ENCODE data around the gene IL22RA1.

Gene IL22RA1

DNA sequence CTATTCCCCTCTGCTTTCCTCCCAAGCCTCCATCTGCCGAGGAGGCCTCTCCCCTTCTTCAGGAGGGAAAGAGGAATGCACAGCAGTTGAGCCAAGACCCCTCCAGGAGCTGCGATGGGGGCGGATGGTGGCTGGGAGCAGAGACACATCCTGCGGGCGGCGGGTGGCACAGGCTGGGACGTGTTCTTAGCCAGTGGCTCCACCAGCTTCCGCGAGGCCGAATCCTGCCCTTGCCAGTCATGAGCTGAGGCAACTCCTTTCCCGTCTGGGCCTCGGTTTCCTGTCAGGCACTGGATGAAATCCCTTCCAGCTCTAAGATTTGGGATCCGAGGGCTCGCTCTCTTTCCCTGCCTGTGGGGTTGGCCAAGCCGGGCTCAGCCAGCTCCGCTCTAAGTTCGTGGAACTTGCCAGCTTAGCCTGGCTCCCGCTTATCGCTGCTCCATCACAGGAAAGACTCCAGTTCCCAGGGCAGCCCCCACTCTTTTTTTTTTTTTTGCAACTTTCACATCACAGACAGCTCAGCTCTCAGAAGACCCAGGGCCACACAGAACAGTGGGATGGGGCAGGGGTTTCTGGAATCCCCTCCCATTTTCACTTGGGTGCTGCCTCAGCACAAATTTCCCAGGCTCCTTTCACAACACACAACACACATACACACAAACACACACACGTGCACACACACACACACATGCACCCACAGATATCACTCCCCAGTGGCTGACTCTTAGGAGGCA, 31.5 kb downstream of the IL22RA1 start:
- Histone ChIP-seq H3K36me3 (ENCODE audit: insufficient read depth, low read length) (no peaks in the 10 kb centered on the region), H3K9ac (ENCODE audit: insufficient read length) (no peak overlapping the region), H3K27ac (no peak overlapping the region), H3K4me3 (no peak overlapping the region), H3K9me3 (ENCODE audit: low read depth, low read length) (no peaks in the 10 kb centered on the region)
- TF ChIP-seq POLR2AphosphoS5 (IDR thresholded peaks at IDR 0.05; ENCODE audit: borderline replicate concordance, low read depth, low read length) (no peak), EZH2 (IDR thresholded peaks at IDR 0.05) (no peak), FOXP2 (optimal IDR thresholded peaks at IDR 0.05; ENCODE audit: control extremely low read depth, extremely low read length, insufficient read depth) (no peak)
- DNase-seq (ENCODE audit: low read depth, low spot score), result no peak

GRCh38 chr1:24110642-24111261, 32.2 kb downstream of the IL22RA1 start:
- no peak for TF ChIP-seq POLR2AphosphoS5 (IDR thresholded peaks at IDR 0.05; ENCODE audit: borderline replicate concordance, low read depth, low read length)
- no peak for TF ChIP-seq FOXP2 (optimal IDR thresholded peaks at IDR 0.05; ENCODE audit: control extremely low read depth, extremely low read length, insufficient read depth)
- TF ChIP-seq EZH2 (IDR thresholded peaks at IDR 0.05), result no peak
- Histone ChIP-seq H3K4me3 (no peak overlapping the region), H3K36me3 (ENCODE audit: insufficient read depth, low read length) (no peaks in the 10 kb centered on the region), H3K9me3 (ENCODE audit: low read depth, low read length) (no peaks in the 10 kb centered on the region), H3K27ac (no peak overlapping the region), H3K9ac (ENCODE audit: insufficient read length) (no peak overlapping the region)
- no peak for DNase-seq (ENCODE audit: low read depth, low spot score)

DNA sequence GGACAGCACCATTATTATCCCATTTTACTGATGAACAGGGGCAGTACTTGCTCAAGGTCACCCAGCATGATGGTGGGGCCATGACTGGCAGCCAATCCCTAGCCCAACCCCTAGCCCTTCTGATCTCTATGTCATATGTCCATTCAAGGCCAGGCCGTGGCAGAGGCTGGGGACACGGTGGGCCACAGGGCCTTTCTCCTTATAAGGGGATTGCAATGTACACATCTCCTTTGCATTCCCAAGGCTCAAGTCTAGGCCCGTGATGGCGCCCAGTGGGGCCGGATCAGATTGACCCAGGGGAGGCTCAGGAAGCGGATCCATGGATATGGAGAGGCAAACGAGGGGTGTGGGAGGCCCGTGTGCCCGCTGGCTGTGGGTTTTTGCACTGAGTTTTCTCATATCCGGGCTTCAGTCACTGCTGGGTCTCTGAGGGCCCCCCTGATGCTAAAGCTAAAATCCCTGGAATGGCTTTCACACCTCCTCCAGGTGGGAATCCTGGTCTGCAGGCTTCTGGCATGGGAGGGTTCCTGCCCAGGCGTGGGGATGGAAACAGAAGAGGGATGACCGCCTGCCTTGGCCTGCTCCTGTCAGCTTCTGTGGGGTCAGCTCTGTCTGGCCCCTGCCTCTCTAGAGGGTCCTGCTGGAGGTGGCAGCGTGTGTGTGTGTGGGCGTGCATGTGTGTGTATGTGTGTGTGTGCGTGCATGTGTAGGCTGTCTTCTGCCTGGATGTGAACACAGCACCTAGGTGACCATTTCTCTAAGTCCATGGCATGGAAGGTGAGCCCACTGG, 33.1 kb downstream of the IL22RA1 start:
- no peak overlapping the region for H3K4me3 ChIP-seq
- H3K9me3 ChIP-seq (ENCODE audit: low read depth, low read length), result no peaks in the 10 kb centered on the region
- H3K36me3 ChIP-seq (ENCODE audit: insufficient read depth, low read length), result no peaks in the 10 kb centered on the region
- no peak for DNase-seq (ENCODE audit: low read depth, low spot score)
- no peak overlapping the region for H3K27ac ChIP-seq
- TF ChIP-seq POLR2AphosphoS5 (IDR thresholded peaks at IDR 0.05; ENCODE audit: borderline replicate concordance, low read depth, low read length) (no peak), FOXP2 (optimal IDR thresholded peaks at IDR 0.05; ENCODE audit: control extremely low read depth, extremely low read length, insufficient read depth) (no peak), EZH2 (IDR thresholded peaks at IDR 0.05) (no peak)
- H3K9ac ChIP-seq (ENCODE audit: insufficient read length), result no peak overlapping the region

DNA sequence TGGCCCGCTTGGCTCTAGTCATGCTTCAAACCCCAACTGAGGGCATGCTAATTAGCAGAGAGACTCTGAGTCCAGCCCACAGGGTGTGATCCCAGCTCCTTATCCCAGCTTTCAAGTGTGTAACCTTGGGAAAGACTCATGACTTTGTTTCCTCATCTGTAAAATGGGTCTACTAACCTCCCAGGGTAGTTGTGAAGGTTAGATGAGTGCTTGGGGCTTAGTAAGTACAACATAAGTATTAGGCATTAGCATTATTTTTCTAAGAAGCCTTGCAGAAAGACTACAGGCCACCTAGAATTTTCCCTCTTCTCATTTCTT, 33.8 kb downstream of the IL22RA1 start:
- TF ChIP-seq EZH2 (IDR thresholded peaks at IDR 0.05) (no peak), FOXP2 (optimal IDR thresholded peaks at IDR 0.05; ENCODE audit: control extremely low read depth, extremely low read length, insufficient read depth) (no peak), POLR2AphosphoS5 (IDR thresholded peaks at IDR 0.05; ENCODE audit: borderline replicate concordance, low read depth, low read length) (no peak)
- no peak for DNase-seq (ENCODE audit: low read depth, low spot score)
- H3K36me3 ChIP-seq (ENCODE audit: insufficient read depth, low read length), result no peaks in the 10 kb centered on the region
- H3K9ac ChIP-seq (ENCODE audit: insufficient read length), result no peak overlapping the region
- no peak overlapping the region for H3K27ac ChIP-seq
- H3K4me3 ChIP-seq, result no peak overlapping the region
- no peaks in the 10 kb centered on the region for H3K9me3 ChIP-seq (ENCODE audit: low read depth, low read length)

DNA sequence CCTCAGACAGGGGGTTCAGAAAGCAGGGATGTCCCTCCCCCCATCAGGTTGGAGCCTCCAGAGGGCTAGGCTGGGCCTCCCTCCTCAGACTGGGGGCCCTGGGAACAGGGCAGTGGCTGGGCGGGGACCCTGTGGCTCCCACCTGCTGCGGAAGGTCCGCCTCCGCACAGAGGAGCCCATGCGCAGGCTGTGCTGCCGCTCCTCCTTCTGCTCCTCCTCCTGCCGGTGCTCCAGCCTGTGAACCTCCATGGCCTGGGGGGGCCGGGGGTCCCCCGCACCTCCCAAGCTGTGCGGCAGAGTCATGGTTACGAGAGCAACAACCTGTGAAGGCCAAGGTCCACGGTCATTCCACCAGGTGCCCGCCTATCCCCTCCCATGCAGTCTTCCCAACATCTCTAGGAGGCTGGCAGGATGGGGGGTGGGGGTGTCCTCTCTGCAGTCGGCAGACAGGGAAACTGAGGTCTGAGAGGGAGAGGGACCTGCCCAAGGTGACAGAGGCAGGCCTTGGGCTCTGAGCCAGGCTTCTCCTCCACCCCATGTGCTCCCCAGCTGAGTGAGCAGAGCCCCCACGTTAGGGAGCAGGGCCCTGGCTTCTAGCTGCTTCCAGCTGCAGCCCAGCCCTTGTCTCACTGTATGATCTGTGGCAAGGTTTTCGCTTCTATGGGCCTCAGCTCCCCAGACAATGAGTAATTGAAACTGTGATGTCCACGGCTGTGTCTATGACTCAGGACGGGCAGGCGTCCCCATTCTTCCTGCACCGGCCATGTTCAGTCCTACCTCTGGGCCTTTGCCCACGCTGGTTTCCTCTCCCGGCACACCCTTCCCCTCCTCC, 34.4 kb downstream of the IL22RA1 start:
- Histone ChIP-seq H3K9me3 (ENCODE audit: low read depth, low read length) (no peaks in the 10 kb centered on the region), H3K4me3 (no peak overlapping the region), H3K9ac (ENCODE audit: insufficient read length) (no peak overlapping the region), H3K36me3 (ENCODE audit: insufficient read depth, low read length) (no peaks in the 10 kb centered on the region), H3K27ac (no peak overlapping the region)
- no peak for TF ChIP-seq EZH2 (IDR thresholded peaks at IDR 0.05)
- no peak for TF ChIP-seq POLR2AphosphoS5 (IDR thresholded peaks at IDR 0.05; ENCODE audit: borderline replicate concordance, low read depth, low read length)
- no peak for TF ChIP-seq FOXP2 (optimal IDR thresholded peaks at IDR 0.05; ENCODE audit: control extremely low read depth, extremely low read length, insufficient read depth)
- DNase-seq (ENCODE audit: low read depth, low spot score), result no peak

DNA sequence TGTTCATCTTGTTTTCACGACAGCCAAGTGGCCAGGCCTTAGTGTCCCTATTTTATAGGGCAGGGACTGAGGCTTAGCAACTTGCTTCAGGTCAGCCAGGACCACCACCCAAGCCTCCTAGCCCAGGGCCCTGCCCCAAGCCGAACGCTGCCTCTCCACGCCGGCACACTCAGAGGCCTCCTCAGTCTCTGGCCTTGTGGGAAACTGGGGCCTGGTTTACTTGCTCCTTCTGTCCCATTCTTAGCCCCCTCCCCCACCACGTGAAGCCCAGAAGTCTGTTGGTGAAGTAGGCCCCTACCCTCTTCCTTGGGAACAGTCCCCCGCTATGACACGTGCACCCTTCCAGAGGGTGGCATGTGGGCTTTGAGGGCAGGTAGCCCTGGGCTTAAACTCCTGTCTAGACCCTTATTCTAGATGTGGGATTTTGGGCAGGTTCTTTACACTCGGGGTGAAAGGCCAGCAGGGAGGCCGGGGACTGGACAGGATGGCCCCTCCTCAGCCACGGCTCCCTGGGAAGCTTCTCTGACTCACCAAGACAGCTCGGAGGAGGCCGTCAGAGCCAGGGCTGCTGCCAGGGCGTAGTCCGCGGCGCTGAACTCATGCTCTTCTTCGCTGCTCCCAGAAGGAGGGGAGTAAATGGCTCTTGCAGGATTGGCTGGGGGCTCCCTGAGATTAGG, 35.3 kb downstream of the IL22RA1 start:
- H3K4me3 ChIP-seq, result no peak overlapping the region
- H3K27ac ChIP-seq, result no peak overlapping the region
- no peak for DNase-seq (ENCODE audit: low read depth, low spot score)
- no peak overlapping the region for H3K9ac ChIP-seq (ENCODE audit: insufficient read length)
- H3K9me3 ChIP-seq (ENCODE audit: low read depth, low read length), result no peaks in the 10 kb centered on the region
- no peaks in the 10 kb centered on the region for H3K36me3 ChIP-seq (ENCODE audit: insufficient read depth, low read length)
- TF ChIP-seq FOXP2 (optimal IDR thresholded peaks at IDR 0.05; ENCODE audit: control extremely low read depth, extremely low read length, insufficient read depth) (no peak), EZH2 (IDR thresholded peaks at IDR 0.05) (no peak)

DNA sequence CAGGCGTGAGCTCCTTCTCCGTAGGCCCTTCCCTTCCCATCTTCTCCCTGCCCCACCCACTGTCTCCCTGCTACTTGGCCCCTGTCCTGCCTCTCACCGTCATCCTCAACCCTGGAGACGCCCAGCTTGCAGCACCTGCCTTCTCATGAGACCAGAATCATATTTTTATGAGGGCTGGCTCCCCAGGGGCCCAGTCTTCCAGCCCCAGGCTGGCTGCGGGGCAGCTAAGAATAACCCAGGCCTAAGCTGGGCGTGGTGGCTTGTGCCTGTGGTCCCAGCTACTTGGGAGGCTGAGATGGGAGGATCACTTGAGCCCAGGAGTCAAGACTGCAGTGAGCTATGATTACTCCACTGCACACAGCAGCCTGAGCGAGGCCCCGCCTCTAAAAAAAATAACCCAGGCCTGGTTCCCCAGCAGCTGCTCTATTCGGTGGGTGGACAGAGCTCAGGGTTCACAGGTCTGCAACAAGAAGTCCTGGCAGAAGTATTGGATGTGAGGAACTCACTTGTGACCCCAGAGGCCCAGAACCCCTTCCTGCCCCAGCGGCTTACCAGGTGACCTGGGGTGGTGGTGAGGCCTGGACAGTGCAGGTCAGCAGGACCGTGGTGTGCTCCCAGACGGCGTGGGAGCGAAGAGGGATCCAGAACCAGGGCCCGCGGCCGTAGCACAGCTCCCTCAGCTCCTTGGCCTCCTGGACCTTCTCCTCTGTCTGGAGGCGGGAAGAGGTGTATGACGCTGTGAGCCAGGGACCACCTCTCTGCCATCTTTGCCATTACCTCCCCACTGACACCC, 37.4 kb downstream of the IL22RA1 start:
- H3K9ac ChIP-seq (ENCODE audit: insufficient read length), result no peak overlapping the region

More for the DNA sequence above, 37.4 kb downstream of the IL22RA1 start:
- Histone ChIP-seq H3K4me3 (no peak overlapping the region), H3K9me3 (ENCODE audit: low read depth, low read length) (no peaks in the 10 kb centered on the region), H3K36me3 (ENCODE audit: insufficient read depth, low read length) (no peaks in the 10 kb centered on the region), H3K27ac (no peak overlapping the region)
- TF ChIP-seq POLR2AphosphoS5 (IDR thresholded peaks at IDR 0.05; ENCODE audit: borderline replicate concordance, low read depth, low read length) (no peak), FOXP2 (optimal IDR thresholded peaks at IDR 0.05; ENCODE audit: control extremely low read depth, extremely low read length, insufficient read depth) (no peak), EZH2 (IDR thresholded peaks at IDR 0.05) (no peak)
- DNase-seq (ENCODE audit: low read depth, low spot score), result no peak

Measured in SK-N-MC (cell line).